ENCODE data around the gene C5orf22. TPM values are rescaled to one million over a fixed set of nuclear protein-coding genes. Genes with fewer than 3 reads are reported as not detected.

Gene C5orf22
- total and polyA plus RNA-seq, 2 of the 13 experiments (the other 11 are each of a cell fraction or from before 2014, with no cell fraction given) = 14.0 to 21.5 TPM

DNA sequence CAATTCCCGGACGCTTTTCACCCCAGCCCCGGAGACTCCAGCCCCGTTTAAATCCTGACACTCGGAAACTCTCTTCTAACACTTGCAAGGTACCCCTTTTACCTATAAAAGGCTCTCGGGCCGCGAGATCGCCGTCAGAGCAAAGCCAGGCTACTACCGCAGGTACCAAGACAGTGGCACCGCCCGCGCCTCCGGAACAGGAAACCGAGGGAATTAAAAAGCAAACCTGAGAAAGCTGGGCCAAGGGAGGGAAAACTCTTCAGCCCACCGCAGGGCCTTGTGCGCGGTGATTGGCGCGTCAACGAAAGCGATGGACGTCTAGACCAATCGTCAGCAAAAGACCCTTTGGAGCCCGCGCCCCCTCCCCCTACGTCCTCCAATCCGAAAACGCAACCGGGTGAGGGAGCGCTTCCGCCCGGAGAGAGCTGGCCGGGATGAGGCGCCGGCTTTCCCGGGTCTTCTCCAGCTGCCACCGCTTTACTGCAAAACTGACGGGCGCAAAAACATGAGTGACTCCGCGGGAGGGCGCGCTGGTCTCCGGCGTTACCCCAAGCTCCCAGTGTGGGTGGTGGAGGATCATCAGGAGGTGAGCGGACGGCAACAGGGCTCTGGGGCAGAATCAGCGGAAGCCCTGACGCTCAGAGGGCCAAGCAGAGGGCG lies at the start of gene C5orf22, which contains the start of gene DROSHA (continued):
- TF ChIP-seq THAP9 (CRISPR knock-in tag; IDR thresholded peaks at IDR 0.05; ENCODE audit: borderline replicate concordance) (no peak), ZNF567 (CRISPR knock-in tag; IDR thresholded peaks at IDR 0.05; ENCODE audit: borderline replicate concordance) (no peak), SOX5 (CRISPR knock-in tag; IDR thresholded peaks at IDR 0.05; ENCODE audit: borderline replicate concordance) (no peak), ZNF251 (CRISPR knock-in tag; IDR thresholded peaks at IDR 0.05) (no peak), ZNF580 (CRISPR knock-in tag; IDR thresholded peaks at IDR 0.05; ENCODE audit: borderline replicate concordance, low read depth) (peak; percentile 22; the same call in 1 of the 2 replicates), ASH2L (IDR thresholded peaks at IDR 0.05; ENCODE audit: insufficient read length, low read depth, low read length) (peak; percentile 93), ZNF44 (CRISPR knock-in tag; IDR thresholded peaks at IDR 0.05) (no peak), EHMT2 (IDR thresholded peaks at IDR 0.05; ENCODE audit: borderline replicate concordance, low read depth, low read length) (peak; percentile 40; the same call in 1 of the 2 replicates), FOSL1 (CRISPR knock-in tag; IDR thresholded peaks at IDR 0.05; ENCODE audit: borderline replicate concordance) (no peak), MAZ (IDR thresholded peaks at IDR 0.05; ENCODE audit: borderline replicate concordance, low read depth, low read length) (peak; percentile 57; the same call in 1 of the 2 replicates), MAZ (CRISPR knock-in tag; IDR thresholded peaks at IDR 0.05; ENCODE audit: low read depth) (peak; percentile 56), NFYC (CRISPR knock-in tag; IDR thresholded peaks at IDR 0.05) (peak; percentile 99), NFE2L2 (IDR thresholded peaks at IDR 0.05; ENCODE audit: low read length) (no peak), CHD2 (IDR thresholded peaks at IDR 0.05; ENCODE audit: low read depth, low read length) (peak; percentile 63; the same call in 1 of the 2 replicates), TBL1XR1 (IDR thresholded peaks at IDR 0.05; ENCODE audit: borderline replicate concordance, low read length, partially characterized antibody) (peak; percentile 20)
- TF ChIP-seq, protein P1, sequence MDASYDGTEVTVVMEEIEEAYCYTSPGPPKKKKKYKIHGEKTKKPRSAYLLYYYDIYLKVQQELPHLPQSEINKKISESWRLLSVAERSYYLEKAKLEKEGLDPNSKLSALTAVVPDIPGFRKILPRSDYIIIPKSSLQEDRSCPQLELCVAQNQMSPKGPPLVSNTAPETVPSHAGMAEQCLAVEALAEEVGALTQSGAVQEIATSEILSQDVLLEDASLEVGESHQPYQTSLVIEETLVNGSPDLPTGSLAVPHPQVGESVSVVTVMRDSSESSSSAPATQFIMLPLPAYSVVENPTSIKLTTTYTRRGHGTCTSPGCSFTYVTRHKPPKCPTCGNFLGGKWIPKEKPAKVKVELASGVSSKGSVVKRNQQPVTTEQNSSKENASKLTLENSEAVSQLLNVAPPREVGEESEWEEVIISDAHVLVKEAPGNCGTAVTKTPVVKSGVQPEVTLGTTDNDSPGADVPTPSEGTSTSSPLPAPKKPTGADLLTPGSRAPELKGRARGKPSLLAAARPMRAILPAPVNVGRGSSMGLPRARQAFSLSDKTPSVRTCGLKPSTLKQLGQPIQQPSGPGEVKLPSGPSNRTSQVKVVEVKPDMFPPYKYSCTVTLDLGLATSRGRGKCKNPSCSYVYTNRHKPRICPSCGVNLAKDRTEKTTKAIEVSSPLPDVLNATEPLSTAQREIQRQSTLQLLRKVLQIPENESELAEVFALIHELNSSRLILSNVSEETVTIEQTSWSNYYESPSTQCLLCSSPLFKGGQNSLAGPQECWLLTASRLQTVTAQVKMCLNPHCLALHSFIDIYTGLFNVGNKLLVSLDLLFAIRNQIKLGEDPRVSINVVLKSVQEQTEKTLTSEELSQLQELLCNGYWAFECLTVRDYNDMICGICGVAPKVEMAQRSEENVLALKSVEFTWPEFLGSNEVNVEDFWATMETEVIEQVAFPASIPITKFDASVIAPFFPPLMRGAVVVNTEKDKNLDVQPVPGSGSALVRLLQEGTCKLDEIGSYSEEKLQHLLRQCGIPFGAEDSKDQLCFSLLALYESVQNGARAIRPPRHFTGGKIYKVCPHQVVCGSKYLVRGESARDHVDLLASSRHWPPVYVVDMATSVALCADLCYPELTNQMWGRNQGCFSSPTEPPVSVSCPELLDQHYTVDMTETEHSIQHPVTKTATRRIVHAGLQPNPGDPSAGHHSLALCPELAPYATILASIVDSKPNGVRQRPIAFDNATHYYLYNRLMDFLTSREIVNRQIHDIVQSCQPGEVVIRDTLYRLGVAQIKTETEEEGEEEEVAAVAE (CRISPR knock-in tag; IDR thresholded peaks at IDR 0.05; ENCODE audit: borderline replicate concordance) = peak; percentile 86; the same call in 1 of the 2 replicates
- TF ChIP-seq, protein P2, sequence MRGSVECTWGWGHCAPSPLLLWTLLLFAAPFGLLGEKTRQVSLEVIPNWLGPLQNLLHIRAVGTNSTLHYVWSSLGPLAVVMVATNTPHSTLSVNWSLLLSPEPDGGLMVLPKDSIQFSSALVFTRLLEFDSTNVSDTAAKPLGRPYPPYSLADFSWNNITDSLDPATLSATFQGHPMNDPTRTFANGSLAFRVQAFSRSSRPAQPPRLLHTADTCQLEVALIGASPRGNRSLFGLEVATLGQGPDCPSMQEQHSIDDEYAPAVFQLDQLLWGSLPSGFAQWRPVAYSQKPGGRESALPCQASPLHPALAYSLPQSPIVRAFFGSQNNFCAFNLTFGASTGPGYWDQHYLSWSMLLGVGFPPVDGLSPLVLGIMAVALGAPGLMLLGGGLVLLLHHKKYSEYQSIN (CRISPR knock-in tag; IDR thresholded peaks at IDR 0.05; ENCODE audit: borderline replicate concordance) = no peak
- TF ChIP-seq, protein P3, sequence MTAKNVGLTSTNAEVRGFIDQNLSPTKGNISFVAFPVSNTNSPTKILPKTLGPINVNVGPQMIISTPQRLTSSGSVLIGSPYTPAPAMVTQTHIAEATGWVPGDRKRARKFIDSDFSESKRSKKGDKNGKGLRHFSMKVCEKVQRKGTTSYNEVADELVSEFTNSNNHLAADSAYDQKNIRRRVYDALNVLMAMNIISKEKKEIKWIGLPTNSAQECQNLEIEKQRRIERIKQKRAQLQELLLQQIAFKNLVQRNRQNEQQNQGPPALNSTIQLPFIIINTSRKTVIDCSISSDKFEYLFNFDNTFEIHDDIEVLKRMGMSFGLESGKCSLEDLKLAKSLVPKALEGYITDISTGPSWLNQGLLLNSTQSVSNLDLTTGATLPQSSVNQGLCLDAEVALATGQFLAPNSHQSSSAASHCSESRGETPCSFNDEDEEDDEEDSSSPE (CRISPR knock-in tag; IDR thresholded peaks at IDR 0.05) = peak; percentile 78
